Thyroid gland (tissue), 4 donors: ENCODE measurements around the gene EPB41L5. TPM values are rescaled to one million over a fixed set of nuclear protein-coding genes. Genes with fewer than 3 reads are reported as not detected.
"Not testable (repeated sequence)": the region's sequence is repeated elsewhere in the genome, so short reads cannot be mapped to it uniquely, and the experiment has no call there.

ENCODE experiments used
- DNase-seq, 2 donors: peaks; one replicate each; pipeline ENCODE4 v3.0.0-alpha.2; 2019
- H3K27ac ChIP-seq, 3 donors: fragments of 200-600 bp; sonication (generic); 1 replicate in 2 of 3; 2 replicates in 1 of 3; pipeline ENCODE4 v1.5.1; 2016 to 2019; ENCODE audit warnings: mild to moderate bottlenecking in 1 of 3, moderate library complexity in 1 of 3
- H3K27me3 ChIP-seq: fragments of 200-600 bp; sonication (generic); one replicate; pipeline ENCODE4 v1.5.1; 2019
- H3K36me3 ChIP-seq, 2 donors: fragments of 200-600 bp; sonication (generic); one replicate each; pipeline ENCODE4 v1.5.1; 2016 to 2019
- H3K4me1 ChIP-seq, 2 donors: fragments of 200-600 bp; sonication (generic); one replicate each; pipeline ENCODE4 v1.5.1; 2017 to 2019
- H3K4me3 ChIP-seq, 3 donors: fragments of 200-600 bp; sonication (generic); replicated peaks in 1 of 3; 1 replicate in 2 of 3; 2 replicates in 1 of 3; pipeline ENCODE4 v1.5.1; 2016; ENCODE audit warnings: mild to moderate bottlenecking in 1 of 3
- H3K9me3 ChIP-seq: fragments of 200-600 bp; sonication (generic); one replicate; pipeline ENCODE4 v1.5.1; 2017
- POLR2A ChIP-seq, 2 donors: fragments of 450-650 bp; IDR thresholded peaks; one replicate each; pipeline ENCODE4 v1.6.1; 2017; ENCODE audit warnings: antibody characterized with exemption in 2 of 2, mild to moderate bottlenecking in 2 of 2, moderate library complexity in 1 of 2
- WGBS, 2 donors: methylation state at CpG; one replicate each; pipeline ENCODE4 v1.1.5; 2017; 5-methylcytosine and 5-hydroxymethylcytosine counted together
- intact Hi-C: fragments of 100-400 bp; cut with DNase I; formaldehyde crosslinking; loops from one replicate; pipeline ENCODE4 v1.15.1; 2023
- total RNA-seq, 4 donors: library from RNA; depleted of rRNA; stranded (reverse); fragments of >200 nt; gene quantifications; one replicate each; pipeline ENCODE4 v1.2.3, GENCODE V29; 2016
- TF ChIP-seq, protein P1 (sequence below), 6 experiments: fragments of 200-600 bp in 3 of 6; fragments of 450-650 bp in 3 of 6; sonication (generic) in 3 of 6; IDR thresholded peaks; one replicate each; pipeline ENCODE4 v1.5.1; 2016 to 2019; ENCODE audit warnings: antibody characterized with exemption in 6 of 6, mild to moderate bottlenecking in 2 of 6, inconsistent platforms in 1 of 6, moderate library complexity in 1 of 6

The EPB41L5 gene
- total RNA-seq, 4 donors from 2014 or later, result 82.2 to 126 (median 116) TPM

DNA sequence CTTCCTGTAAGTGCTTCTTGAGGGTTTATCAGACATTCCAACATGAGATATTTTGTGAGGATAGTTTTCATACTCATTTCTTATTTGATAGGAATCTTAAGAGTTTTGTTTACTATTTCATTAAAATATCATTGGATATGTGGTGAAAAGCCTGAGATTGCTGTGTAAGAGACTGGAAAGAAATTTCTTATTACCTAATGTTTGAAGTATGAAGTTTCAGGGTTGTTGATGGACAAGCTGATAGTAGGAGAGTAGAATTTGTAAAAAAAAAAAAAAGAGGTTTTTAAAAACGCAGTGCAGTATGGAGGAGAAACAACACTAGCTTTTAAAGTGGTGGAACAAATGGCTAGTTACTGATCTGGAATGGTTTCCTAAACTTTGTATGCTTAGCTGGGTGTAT is 7.7 kb downstream of the EPB41L5 start:
- peaks cover 21 to 39% of the 10 kb centered on the region in 2 donors for H3K4me1 ChIP-seq
- peak overlapping the region; percentile 58 to 69 (median 60) for H3K27ac ChIP-seq
- H3K27me3 ChIP-seq, result no peaks in the 10 kb centered on the region
- H3K36me3 ChIP-seq, result no peaks in the 10 kb centered on the region
- intact Hi-C loops, result no loop called here
- no peak for DNase-seq
- no peak overlapping the region for H3K4me3 ChIP-seq
- no peaks in the 10 kb centered on the region for H3K9me3 ChIP-seq
- 29 to 52% methylated on average over 1 of the region's 1 CpG for WGBS, 2 donors
- TF ChIP-seq POLR2A (IDR thresholded peaks at IDR 0.05), result no peak
- TF ChIP-seq, protein P1, sequence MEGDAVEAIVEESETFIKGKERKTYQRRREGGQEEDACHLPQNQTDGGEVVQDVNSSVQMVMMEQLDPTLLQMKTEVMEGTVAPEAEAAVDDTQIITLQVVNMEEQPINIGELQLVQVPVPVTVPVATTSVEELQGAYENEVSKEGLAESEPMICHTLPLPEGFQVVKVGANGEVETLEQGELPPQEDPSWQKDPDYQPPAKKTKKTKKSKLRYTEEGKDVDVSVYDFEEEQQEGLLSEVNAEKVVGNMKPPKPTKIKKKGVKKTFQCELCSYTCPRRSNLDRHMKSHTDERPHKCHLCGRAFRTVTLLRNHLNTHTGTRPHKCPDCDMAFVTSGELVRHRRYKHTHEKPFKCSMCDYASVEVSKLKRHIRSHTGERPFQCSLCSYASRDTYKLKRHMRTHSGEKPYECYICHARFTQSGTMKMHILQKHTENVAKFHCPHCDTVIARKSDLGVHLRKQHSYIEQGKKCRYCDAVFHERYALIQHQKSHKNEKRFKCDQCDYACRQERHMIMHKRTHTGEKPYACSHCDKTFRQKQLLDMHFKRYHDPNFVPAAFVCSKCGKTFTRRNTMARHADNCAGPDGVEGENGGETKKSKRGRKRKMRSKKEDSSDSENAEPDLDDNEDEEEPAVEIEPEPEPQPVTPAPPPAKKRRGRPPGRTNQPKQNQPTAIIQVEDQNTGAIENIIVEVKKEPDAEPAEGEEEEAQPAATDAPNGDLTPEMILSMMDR (IDR thresholded peaks at IDR 0.05), result no peak

DNA sequence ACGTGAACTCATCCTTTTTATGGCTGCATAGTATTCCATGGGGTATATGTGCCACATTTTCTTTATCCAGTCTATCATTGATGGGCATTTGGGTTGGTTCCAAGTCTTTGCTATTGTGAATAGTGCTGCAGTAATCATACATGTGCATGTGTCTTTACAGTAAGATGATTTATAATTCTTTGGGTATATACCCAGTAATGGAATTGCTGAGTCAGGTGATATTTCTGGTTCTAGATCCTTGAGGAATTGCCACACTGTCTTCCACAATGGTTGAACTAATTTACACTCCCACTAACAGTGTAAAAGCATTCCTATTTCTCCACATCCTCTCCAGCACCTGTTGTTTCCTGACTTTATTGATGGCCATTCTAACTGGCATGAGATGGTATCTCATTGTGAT is 9.6 kb downstream of the EPB41L5 start:
- H3K27ac ChIP-seq, H3K9me3 ChIP-seq, intact Hi-C loops, DNase-seq, H3K27me3 ChIP-seq, H3K36me3 ChIP-seq, H3K4me3 ChIP-seq: not testable (repeated sequence)
- peaks cover 21 to 36% of the 10 kb centered on the region in 2 donors for H3K4me1 ChIP-seq
- WGBS, 2 donors, result 89 to 94% methylated on average over 1 of the region's 1 CpG

DNA sequence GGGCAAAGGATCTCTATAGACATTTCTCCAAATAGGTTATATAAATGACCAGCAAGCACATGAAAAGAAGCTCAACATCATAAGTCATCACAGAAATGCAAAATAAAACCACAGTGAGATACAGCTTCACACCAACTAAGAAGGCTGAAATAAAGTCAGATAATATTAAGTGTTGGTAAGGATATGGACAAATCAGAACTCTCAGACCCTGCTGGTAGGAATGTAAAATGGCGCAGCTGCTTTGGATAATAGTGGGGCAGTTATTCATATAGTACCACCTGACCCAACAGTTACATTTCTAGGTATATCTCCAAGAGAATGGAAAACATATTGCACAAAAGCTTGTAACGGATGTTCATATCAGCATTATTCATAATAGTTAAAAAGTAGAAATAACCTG is 14.0 kb downstream of the EPB41L5 start:
- no peak for TF ChIP-seq POLR2A (IDR thresholded peaks at IDR 0.05)
- TF ChIP-seq, protein P1 (IDR thresholded peaks at IDR 0.05), result peak in 1 of 6 experiments; percentile 7
- DNase-seq, result no peak
- Histone ChIP-seq H3K4me1 (peaks cover 0 to 3% of the 10 kb centered on the region in 2 donors), H3K4me3 (no peak overlapping the region), H3K36me3 (no peaks in the 10 kb centered on the region), H3K27ac (no peak overlapping the region), H3K9me3 (no peaks in the 10 kb centered on the region), H3K27me3 (no peaks in the 10 kb centered on the region)
- 98 to 100% methylated on average over 2 of the region's 2 CpGs for whole genome bisulfite sequencing, 2 donors
- intact Hi-C loops, result no loop called here

DNA sequence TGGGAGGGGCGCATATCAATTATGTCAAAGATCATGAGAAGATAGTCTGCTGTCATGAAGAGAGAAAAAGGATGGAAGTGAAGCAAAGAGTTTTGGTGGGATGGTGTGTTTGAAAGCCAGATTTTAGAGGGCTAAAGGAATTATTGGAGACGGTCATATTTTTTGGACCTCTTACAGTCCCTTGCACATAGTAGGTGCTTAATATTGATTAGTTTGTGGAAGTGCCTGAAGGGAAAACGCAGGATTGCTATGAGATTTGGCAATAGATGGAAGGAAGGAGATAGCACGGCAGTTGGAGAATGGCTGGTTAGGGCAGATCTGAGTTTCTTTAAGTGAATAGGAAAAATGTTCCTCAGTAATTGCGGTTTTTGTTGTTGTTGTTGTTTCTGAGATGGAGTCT is 15.9 kb downstream of the EPB41L5 start:
- no peak for TF ChIP-seq POLR2A (IDR thresholded peaks at IDR 0.05)
- TF ChIP-seq, protein P1 (IDR thresholded peaks at IDR 0.05), result no peak
- intact Hi-C loops, result no loop called here
- H3K4me3 ChIP-seq, result no peak overlapping the region
- no peak overlapping the region for H3K27ac ChIP-seq
- no peaks in the 10 kb centered on the region for H3K27me3 ChIP-seq
- 91 to 93% methylated on average over 5 of the region's 5 CpGs for WGBS, 2 donors
- no peaks in the 10 kb centered on the region for H3K36me3 ChIP-seq
- DNase-seq, result no peak
- no peaks in the 10 kb centered on the region for H3K9me3 ChIP-seq
- peaks cover 0 to under 1% of the 10 kb centered on the region in 2 donors for H3K4me1 ChIP-seq

DNA sequence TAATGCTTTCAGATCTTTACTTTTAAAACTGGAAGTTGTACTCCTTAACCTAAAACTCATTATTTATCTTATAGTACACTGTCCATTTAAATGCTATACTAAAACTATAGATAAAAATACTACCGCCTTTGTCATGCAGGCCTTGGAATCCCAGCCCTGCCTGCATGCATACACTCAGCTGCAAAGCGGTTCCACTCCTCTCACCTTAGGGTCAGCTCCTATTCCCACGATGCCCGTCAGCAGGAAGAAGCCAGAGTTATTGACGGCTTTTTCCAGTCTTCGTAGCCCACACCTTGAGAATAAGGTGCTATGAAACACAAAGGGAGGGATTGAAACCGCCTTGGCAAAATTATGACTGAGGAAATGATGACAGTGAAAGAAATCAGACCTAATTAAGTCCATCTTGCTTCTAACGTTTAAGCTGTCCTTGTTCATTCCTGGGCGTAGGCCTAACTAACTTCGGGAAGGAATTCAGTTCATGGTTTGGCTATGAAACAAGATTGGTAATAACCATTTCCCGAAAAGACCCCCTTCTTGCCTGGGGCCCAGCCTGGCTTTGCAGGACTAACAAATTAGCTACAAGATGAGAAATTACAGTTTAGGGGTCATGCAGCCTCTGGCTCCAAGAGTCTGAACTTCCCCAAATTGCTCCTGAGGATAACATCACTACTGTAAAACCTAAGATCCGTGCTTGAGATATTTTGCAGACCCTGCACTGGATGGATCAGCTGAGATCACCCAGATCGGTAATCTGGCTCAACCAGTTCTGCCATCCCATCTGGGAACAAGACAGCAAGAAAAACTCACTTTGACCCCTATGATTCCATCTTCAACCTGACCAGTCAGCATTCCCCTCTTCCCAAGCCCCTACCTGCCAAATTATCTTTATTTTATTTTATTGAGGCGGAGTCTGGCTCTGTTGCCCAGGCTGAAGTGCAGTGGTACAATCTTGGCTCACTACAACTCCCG is 17.1 kb downstream of the EPB41L5 start:
- intact Hi-C loops, result no loop called here
- no peak for TF ChIP-seq POLR2A (IDR thresholded peaks at IDR 0.05)
- TF ChIP-seq, protein P1 (IDR thresholded peaks at IDR 0.05), result no peak
- H3K4me3 ChIP-seq, result no peak overlapping the region
- H3K9me3 ChIP-seq, result no peaks in the 10 kb centered on the region
- H3K4me1 ChIP-seq, result peaks cover 5 to 10% of the 10 kb centered on the region in 2 donors
- 89 to 93% methylated on average over 15 of the region's 15 CpGs for WGBS, 2 donors
- H3K27me3 ChIP-seq, result no peaks in the 10 kb centered on the region
- H3K27ac ChIP-seq, result no peak overlapping the region
- DNase-seq, result no peak
- no peaks in the 10 kb centered on the region for H3K36me3 ChIP-seq
